Measurements from ENCODE around the gene C3orf22.
A peak's percentile ranks its signal among the peaks of the same experiment; 100 is the strongest.
"Not testable (repeated sequence)": the region's sequence is repeated elsewhere in the genome, so short reads cannot be mapped to it uniquely, and the experiment has no call there.

The C3orf22 gene

DNA sequence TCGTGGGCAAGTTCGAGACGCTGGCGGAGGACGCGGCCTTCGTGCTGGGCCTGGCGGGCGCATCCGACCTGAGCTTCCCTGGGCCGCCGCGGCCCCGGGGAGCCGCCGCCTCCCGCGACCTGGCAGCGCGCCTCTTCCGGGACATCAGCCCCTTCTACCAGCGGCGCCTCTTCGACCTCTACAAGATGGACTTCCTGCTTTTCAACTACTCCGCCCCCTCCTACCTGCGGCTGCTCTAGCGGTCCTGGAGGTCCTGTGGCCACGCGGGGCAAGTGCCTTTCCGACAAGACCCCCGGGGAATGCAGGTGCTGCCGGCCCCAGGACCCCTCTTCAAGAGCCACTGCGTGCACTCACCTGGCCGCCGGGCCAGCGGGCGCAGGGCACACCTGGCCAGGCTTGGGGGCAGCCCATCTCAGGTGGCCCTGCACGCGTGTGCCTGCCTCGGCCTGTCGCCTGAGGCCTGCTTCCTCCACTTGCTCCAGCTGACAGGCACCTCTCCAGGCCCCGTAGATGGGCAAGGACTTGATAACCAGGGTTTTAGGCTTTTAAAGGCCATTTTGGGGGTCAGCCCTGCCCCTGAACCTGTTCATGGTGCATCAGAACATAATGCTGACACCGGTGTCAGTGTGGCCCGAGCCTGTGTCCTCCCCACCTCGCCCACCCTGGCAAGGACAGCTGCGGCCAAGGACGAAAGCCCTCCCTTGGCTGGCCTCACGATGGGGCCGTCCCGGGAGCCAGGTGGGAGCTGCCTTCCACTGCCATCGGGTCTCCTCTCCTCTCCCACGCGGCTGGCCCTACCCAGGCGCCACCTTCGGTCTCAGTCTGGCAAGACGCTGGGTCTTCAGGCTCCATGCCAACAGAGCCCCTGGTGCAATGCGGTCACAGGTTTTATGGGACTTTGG is 16.1 kb downstream of the C3orf22 start:
- DNase-seq: no peak

DNA sequence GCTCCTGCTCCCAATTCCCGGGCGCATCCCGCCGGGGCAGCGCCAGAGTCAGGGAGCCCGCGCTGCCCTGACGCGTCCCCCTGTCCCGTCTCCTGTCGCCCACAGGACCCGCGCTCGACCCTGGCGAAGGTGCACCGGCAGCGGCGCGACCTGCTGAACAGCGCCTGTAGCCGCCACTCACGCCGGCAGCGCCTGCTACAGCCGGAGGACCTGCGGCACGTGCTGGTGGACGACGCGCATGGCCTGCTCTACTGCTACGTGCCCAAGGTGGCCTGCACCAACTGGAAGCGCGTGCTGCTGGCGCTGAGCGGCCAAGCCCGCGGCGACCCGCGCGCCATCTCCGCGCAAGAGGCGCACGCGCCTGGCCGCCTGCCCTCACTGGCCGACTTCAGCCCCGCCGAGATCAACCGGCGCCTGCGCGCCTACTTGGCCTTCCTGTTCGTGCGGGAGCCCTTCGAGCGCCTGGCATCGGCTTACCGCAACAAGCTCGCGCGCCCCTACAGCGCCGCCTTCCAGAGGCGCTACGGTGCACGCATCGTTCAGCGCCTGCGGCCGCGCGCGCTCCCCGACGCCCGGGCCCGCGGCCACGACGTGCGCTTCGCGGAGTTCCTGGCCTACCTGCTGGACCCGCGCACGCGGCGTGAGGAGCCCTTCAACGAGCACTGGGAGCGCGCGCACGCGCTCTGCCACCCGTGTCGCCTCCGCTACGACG is 16.9 kb downstream of the C3orf22 start:
- DNase-seq: no peak

DNA sequence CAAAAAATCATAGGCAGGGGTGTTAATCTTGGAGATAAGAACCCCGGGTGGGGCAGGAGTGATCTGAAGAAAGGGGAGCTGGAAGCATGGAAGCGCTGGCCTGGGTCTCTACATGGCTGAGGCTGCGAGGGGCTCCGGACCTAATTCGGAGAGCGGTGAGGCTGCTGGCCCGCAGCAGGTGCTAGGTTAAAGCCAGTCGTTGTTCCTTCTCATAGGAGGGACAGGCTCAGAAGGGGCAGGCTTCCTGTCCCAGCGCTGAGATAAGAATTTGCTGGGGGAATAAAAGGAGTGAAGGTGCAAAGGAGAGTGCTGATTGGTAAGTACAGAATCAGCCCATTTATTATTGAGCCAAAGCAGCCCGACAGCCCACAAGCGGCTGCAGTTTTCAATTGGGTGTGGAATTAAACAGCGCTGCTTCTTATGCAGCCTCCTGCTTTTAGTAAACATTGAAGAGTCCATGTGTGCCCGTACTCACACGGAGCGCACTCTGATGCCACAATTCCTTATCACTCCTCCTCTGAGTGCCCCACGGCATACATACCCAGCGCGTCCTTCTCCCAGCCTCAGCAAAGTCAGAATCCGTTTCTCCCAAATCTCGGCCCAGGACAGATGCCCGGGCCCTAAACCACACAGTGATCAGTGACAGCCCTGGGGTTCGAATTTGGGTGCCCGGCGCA is 17.6 kb downstream of the C3orf22 start:
- no peak for DNase-seq

DNA sequence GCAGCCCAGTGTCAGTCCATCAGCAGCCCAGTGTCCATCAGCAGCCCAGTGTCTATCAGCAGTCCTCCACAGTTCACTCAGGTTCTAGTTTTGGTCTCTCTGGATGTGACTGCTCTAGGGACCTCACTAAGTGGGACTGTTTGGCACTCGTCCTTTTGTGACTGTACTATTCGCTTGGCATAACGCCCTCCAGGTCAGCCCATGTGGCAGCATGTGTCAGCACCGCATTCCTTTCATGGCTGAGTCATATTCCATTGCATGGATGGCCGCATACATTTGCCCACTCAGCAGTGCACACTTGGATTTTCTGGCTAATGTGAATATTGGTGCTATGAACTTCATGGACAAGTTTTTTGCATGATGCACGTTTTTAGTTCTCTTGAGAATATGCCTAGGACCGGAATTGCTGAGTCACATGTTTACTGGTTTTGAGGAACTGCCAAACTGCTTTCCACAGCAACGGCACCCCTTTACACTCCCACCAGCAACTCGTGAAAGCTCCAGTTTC is 18.3 kb downstream of the C3orf22 start:
- no peak for DNase-seq

DNA sequence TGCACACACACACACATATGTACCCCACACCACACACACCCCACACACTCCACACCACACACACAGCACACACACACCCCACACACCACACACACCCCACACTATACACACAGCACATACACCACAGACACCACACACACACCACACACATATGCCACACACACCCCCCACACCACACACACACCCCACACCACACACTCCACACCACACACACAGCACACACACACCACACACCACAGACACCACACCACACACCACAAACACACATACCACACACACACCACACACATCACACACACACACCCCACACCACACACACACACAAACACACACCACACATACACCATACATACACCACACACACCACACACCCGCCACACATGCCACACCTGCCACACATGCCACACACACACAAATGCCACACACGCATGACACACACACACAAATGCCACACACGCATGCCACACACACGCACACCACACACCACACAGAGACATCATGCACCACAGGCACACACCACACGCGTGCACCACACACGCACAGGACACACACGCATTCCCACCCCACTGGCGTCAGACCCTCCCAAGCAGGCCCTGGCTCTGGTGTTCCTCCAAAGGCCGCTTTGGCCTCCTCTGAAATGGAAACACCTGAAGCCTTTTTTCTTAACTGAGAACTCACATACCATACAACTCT is 19.0 kb downstream of the C3orf22 start:
- DNase-seq: no peak

DNA sequence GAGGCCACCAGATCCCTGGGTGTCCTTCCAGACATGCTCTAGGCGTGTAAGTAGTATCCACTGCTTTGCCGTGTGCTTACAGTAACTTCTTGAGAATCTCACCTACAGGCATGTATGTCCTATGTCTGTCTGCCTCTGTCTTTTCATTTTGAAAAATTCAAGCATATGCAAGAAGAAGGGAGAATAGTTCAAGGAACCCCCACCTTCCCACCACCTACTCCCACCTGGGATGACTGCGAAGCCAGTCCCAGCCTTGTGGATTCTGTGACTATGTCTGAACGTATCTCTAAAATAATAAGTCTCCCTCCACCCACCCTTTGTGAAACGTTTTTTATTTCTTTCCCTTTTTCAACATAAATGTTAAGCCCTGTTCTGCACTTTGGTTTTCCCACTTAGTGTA is 19.8 kb downstream of the C3orf22 start:
- DNase-seq: no peak

DNA sequence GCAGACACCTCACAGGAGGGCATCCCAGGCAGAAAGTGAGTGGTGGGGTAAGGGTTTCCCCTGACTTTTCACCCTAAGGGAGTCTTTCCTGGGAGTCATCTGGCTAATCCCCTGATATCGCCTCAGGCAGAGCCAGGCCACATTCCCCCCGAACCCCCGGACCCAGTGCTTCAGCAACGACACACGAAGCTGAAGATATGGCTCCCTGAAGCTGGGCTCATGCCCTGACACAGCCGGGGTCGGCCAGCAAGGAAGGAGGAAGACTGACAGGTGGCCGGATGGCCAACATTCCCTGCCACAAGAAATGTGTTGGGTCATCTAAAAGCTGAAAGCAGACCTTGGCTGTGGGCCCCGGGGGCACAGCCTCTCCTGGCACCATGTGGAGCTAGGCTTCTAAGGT is 20.4 kb downstream of the C3orf22 start:
- no peak for DNase-seq

DNA sequence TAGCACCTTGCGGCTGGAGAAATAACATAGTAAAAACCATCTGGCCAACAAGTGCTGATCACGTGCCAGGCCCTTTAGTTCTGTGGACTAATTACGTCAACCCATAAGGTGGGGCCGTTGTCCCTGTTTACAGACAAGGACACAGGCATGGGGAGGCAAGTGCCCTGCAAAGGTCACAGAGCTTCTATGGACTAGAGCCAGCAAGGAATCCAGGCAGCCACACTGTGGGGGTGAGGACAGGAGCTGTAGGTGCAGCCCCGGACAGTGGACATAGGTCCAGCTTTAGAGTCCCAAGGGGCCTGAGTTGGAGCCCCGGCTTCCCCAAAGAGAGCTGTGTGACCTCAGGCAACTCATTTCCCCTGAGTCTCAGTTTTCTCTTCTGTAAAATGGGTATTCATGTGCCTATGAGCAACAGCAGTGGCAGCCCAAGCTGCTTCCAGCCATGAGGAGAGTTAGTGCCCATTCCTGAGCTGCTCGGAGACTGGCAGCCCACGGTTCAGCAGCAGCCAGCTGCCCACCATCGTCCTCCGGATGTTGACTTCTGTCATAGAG is 20.9 kb downstream of the C3orf22 start:
- peak; percentile 94 for DNase-seq

DNA sequence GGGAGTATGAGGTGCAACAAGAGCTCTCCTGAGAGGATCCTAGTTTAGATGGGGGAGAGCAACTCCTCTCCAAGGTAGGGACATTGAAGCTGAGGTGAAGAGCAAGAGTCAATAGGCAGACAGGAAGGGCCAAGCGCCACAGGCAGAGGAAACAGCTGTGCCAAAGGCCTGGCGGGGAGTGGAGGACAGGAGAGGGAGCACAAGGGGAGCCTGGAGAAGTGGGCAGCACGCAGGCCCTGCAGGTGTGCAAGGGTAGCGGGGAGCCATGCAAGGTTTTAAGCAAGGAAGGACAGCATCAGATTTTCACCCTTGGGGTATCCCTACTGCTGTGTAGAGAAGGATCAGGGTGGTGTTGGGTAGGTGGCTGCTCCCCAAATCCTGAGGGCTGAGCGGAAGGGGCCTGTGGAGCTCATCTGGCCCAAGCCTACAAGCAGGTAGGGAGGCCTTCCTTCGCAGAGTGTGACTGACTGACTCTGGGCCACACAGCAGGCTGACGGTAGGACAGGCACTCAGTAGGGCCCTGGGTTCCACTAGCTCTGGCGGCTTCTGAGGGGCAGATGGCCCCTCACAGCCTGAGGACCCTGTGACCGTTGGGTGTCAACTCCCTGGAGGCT is 21.5 kb downstream of the C3orf22 start:
- DNase-seq: no peak

DNA sequence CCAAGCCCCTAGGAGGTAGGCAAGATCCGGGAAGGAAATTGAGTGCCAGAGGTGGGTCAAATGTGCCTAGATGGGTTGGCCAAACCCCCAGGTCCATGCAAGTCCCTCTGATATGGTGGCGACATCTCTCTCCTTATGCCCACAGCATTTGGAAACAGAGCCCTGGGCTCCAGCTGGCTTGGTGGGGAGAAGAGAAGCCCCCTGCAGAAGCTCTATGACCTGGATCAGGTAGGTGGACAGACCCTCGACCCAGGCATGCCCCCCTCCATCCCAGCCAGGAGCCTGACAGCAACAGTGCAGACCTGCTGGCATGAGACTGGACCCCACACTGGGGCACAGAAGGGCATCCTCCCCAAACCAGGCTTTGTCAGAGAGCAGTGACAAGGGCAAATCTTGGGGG is 22.6 kb downstream of the C3orf22 start:
- DNase-seq: no peak

DNA sequence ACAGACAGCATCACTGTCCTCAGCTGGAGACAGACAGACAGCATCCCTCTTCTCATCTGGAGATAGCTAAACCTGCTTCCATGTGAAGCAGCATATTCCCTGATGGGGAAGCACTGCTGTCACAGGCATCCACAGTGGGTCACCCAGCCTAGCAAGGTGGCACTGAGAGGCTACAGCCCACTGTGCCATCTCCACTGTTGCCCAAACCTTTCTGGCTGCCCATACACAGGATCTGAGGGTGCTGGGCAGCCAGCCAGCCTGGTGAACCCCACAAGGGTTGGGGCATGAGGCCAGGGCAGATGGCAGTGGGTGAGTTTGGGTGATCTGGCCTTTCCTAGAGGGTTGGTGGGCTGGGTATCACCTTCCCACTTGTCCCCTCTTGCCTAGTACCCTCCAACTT is 23.1 kb downstream of the C3orf22 start:
- DNase-seq: no peak

DNA sequence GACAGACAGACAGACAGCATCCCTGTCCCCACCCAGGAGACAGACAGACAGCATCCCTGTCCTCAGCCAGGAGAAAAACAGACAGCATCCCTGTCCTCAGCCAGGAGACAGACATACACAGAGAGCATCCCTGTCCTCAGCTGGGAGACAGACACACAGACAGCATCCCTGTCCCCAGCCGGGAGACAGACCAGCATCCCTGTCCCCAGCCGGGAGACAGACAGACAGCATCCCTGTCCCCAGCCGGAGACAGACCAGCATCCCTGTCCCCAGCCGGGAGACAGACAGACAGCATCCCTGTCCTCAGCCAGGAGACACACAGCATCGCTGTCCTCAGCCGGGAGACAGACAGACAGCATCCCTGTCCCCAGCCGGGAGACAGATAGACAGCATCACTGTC is 24.0 kb downstream of the C3orf22 start:
- DNase-seq: not testable (repeated sequence)

DNA sequence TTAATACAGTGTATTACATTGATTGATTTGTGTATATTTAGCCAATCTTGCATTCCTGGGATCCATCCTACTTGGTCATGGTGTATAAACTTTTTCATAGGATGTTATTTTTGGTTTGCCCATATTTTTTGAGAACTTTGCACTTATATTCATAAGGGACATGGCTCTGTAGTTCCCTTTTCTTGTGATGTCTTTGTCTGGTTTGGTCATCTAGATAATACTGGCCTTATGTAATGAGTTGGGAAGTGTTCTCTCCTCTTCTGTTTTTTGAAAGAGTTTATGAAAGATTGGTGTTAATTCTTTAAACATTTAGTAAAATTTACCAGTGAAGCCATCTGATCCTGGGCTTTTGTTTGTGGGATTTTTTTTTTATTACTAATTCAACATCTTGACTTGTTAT is 25.2 kb downstream of the C3orf22 start:
- no peak for DNase-seq

DNA sequence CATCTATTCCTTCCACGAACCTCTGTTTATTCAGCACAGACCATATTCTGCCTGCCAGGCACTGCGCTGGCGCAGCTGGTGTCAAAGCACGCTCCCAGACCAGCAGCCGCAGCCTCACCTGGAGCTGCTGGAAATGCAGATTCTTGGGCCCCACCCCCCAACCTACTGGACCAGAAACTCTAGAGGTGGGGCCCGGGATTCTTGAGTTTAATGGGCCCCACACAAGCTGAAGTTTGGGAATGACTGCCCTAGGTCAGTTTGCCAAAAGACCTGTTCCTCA is 27.7 kb downstream of the C3orf22 start:
- DNase-seq: no peak

DNA sequence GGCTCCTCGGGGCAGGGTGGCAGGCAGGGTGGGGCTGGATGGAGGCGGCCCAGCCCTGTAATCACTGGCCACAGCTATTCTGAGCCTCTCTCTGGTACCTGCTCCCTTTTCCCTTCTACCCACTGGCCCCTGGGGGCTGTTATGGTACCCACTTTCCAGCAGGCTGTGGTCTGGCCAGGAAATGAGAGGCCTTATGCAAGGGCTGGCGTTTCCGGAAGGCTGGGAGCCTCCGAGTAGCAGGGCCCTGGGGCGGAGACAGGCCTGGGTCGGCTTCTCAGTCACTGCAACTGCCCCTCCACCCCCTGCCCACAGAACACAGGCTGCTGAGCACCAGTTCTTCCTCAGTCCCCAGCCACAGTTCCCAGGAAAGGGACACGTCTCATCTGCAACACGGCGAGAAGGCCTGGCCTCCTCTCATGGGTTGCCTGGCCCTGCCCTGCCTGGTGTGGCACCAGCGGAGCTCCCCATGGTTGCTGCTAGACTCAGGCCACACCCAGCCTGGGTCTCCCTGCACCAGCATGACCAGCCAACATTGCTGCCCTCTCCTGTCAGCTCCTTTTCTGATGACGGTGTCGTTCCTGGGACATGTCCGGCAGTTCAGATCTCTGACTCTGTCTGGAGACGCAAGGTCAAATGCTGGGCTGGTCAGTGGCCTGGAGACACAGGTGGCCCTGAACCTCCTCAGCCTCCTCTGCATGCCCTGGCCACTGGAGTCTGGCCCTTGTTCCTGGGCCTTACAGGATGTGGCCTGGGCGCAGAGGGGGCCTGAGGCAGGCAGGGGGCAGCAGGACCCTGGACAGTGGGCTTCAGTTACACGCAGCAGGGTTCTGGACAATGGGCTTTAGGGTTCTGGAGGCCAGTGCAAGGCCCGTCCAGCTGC is 28.3 kb downstream of the C3orf22 start:
- DNase-seq: no peak

DNA sequence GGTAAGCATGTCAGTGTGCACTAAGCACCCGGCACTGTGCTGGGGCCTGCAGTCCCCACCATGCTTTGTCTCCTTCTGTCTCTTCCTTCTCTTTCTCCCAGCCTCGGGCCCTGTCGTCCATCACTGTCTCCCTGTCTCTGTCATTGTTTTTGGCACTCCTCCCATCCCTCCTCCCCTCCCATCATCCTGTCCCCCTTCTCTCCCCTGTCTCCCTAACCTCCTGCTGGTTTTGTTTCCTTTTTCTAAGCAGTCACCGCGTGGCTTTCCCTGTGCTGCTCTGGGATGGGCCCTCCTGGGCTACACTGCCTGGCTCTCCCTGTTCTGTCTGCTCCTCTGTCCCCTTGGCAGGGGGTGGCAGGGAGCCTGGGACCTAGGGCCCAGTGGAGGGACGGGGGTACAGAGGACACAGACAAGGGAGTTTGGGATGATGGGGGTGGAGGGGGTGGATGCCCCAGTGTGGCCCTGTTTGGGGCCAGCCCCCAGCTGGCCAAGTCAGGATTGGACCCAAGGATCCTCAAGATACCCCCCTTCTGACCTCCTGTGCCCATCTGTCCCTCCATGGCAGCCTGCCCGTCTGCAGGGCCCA is 29.1 kb downstream of the C3orf22 start:
- DNase-seq: no peak

DNA sequence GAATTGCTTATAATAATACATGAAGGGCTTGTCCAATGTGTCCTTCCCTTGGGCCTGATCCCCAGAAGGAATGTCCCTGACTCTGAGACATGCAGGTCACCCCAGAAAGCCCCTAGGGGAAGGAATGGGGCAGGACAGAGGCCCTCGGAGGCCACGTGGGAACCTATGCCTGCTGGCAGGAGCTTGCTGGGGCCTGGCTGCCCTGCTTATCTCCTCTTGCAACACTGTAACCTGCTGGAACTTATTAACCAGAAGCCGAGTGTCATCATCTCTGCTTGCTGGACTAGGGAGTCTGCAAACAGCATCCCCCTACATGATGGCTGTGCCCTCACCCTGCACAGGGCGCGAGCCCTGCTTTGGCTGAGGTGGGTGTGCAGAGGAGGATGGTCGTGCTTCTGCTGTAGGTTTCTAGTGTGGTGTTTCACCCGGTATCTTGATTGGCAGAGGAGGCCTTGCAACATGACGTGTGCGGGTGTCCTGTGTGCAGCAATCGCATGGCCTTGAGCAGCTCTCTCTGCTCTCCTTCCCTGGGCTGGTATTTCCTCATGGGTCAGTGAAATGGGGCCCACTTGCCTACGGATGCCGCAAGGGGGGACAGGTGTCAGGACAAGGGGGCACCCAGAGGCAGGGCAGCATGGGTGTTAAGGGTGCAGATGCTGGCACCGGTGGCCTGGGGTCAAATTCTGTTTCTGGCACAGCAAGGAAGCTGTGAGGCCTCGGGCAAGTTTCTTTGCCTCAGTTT is 29.8 kb downstream of the C3orf22 start:
- no peak for DNase-seq

DNA sequence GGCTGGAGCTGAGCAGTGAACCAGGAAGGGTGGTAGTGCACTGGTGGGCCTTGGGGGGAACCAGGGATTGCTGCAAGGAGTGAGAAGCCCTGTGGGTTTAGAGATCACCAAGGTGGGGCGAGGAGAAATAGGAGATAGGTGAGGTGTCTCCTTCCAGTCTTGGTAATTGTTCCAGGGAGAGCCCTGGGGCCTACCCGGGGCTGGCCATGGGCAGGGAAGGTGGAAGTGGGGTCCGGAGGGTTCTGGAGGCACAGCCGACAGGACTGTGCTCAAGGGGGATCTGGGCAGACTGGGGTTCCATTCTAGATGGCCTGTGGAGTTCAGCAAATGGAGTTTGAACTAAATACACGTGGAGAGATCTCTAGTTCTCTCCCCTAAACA is 30.3 kb downstream of the C3orf22 start:
- DNase-seq: no peak

DNA sequence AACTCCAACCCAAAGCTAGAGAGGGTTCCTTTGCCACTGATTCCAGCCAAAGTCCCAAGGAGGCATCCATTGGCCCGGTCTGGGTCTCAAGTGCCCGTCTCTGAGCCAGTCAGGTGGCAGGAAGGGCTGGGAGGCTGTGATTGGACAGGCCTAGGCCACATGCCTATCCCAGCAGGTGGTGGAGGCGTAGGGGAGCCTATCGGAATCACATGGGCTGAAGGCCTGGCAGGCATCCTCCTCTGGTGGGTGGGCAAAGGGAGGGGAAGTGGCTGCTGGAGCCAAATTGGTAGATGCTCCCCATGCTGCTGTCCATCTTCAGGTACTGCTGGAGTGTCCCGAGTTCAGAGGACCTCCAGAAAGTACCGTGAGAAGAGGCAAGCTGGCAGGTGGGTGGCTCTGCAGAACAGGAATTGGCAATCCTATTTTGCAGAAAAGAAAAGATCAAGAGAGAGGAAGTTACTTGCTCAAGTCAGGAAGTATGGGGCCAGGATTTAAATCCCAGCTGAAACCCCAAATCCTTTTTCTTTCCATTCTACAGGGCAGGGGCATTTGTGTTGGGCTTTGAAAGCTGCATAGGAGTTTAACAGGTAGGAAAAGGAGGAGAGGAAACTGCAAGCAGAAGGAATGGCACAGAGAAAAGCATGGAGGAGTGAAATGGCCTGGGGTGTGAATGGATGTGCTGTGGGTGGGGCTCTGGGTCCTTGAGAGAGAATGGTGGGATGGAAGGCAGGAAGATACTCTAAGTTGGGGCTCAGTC is 31.1 kb downstream of the C3orf22 start:
- DNase-seq: no peak

DNA sequence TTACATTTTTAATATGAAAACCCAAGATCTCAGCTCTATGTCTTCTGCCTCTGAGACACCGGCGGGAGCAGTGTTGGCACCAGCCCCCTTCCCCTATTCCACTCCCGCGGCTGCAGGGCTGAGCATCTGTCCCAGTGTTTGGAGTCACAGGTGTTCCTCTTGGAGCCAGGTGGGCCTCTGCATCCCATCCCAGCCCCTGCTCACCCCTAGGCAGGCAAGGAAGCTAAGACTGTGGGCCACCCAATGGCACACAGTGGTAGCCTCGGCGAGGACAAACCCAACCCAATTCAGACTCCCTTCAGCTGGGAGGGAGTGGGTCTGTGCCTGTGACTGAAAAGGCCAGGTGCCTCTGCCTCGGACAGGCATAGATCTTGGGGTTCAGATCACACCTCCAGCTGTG is 31.7 kb downstream of the C3orf22 start:
- DNase-seq: no peak

All from NCI-H524 treated with DMSO at 0.1 percent for 48 hours (cell line).